NCI-H2107 treated with DMSO at 0.1 percent for 48 hours (cell line): Measurements from ENCODE around the gene SPATA24.
"Not testable (repeated sequence)": the region's sequence is repeated elsewhere in the genome, so short reads cannot be mapped to it uniquely, and the experiment has no call there.

Source experiments
- DNase-seq: peaks from one replicate; lab custom pipeline; 2025; ENCODE audit not compliant: unreplicated experiment; lab: John Stamatoyannopoulos, UW

The SPATA24 gene, protein sequence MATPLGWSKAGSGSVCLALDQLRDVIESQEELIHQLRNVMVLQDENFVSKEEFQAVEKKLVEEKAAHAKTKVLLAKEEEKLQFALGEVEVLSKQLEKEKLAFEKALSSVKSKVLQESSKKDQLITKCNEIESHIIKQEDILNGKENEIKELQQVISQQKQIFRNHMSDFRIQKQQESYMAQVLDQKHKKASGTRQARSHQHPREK

DNA sequence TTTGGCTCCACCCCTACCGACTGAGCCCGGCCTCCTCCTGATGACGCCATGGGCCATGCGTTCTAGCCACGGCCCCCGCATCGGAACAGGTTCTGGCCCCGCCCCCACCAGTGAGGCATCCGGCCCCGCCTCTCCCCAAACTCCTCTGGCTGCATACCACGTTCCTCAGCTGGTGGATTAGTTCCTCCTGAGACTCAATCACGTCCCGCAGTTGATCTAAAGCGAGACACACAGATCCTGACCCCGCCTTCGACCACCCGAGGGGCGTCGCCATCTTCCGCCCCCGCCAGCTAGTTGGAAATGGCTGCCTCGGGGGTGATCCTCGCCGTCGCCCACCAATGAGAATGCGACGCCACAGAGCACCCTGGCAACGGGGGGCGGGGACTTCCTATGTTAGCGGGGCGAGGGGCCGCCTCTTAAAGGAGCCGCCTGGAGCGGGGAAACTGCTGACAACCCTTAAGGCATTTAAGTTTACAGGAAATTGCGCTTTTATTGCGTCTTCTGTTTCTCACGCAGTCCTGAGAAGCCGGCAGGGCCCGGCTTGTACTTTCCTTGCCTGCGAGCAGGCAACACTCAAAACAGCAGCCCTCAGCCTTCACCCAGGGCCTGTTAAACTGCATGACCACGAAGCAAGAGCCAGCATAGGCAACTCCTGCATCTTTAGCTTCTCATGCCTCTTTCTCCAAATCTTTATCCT lies at the start of gene SPATA24:
TSS of gene SPATA24 (minus strand) at position 303 of the 697 bp plus-strand sequence. CDS start at position 274, 29 bp downstream.
- peak; percentile 67 for DNase-seq

DNA sequence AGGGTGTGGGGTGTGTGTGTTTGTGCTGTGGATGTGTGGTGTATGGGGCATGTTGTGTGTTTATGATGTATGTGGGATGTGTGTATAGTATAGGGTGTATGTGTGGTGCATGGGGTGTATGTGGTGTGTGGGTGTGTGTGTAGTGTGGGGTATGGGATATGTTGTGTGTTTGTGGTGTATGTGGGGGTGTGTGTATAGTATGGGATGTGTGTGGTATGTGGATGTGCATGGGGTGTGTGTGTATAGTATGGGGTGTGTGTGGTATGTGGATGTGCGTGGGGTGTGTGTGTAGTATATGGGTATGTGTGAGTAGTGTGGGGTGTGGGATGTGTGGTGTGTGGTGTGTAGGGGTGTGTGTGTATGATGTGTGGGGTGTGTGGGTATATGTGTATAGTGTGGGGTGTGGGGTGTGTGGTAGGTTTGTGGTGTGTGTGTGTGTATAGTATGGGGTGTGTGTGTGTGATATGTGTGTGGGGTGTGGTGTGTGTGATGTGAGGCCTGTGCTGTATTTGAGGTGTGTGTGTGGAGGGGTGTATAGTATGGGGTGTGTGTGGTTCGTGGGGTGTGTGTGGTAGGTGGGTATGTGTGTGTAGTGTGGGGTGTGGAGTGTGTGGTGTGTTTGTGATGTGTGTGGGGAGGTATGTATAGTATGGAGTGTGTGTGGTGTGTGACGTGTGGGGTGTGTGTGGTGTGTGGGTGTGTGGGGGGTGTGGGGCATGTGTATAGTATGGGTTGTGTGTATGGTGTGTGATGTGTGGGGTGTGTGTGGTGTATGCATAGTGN lies 48.2 kb upstream of the SPATA24 start:
- DNase-seq: no peak

DNA sequence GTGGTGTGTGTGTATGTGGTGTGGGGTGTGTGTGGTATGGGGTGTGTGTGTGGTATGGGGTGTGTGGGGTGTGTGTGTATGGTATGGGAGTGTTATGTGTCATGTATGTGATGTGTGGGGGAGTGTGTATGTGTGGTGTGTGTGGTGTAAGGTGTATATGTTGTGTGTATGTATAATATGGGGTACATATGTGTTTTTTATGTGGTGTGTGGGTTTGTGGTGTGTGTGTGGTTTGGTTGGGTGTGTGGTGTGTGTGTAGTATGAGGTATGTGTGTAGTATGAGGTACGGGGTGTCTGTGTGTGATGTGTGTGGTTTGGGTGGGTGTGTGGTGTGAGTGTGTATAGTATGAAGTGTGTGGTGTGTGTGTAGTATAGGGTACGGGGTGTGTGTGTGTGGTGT lies 47.3 kb upstream of the SPATA24 start:
- no peak for DNase-seq

DNA sequence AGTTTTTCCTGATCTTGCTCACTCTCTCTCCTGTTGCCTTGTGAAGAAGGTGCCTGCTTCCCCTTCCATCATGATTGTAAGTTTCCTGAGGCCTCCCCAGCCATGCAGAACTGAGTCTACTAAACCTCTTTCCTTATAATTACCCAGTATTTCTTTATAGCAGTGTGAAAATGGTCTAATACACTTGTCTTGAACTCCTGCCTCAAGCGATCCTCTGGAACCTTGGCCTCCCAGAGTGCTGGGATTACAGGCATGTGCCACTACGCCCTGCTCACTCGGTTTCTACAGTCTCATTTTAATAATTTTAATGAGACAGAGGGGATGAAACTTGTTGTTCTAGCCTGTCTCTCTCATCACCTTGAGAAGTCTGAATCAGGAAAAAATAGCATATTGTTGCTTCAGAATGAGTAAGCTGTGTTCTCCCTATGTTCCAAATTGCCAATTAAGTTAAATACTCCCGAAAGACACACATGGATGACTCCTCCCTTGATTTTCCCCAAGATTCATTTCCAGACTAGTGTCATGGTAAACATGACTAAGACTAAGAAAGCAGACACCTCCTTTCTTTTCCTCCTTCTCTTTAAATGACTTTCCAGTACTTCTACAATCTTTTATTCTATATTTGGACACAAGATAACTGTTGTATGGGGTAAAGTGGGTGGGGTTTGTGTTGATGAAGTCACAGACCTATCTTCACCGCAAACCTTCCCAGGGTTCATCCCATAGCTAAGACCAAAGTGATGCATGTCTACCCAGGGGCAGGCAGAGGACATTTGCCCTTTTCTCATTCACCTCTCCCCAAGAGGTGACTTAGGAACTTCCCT lies 43.3 kb upstream of the SPATA24 start:
- DNase-seq: no peak

DNA sequence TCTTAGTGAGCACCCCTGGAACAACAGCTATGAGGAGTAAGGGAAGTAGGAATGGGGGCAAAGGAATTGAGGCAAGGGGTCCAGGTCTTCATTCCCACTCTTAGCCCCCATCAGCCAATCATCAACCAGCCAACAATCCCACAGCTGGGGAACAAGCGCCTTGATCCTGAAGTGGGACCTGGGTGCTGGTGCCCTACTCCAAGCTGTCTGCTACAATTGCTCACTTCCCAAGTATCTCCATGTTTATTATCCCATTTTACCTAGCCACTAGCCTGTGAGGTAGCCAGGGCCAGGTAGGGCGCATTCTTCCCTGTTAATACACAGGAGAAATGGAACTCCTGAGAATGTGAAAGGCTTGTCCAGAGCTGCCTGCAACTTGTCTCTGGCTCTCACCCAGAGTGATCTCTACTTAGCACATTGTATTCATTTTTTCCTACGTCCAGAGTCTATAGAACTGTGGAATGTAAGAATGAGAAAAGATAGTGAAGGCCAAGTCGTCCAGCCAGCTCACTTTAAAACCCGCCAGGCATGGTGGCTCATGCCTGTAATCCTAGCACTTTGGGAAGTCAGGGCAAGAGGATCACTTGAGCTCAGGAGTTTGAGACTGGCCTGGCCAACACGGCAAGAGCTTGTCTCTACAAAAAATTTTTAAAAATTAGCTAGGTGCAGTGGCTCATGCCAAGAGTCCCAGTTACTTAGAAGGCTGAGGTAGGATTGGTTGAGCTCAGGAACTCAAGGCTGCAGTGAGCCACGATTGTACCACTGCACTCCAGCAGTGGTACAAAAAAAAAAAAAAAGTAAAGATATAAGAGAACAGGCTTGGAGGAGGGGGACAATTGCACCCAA lies 41.7 kb upstream of the SPATA24 start:
- no peak for DNase-seq

DNA sequence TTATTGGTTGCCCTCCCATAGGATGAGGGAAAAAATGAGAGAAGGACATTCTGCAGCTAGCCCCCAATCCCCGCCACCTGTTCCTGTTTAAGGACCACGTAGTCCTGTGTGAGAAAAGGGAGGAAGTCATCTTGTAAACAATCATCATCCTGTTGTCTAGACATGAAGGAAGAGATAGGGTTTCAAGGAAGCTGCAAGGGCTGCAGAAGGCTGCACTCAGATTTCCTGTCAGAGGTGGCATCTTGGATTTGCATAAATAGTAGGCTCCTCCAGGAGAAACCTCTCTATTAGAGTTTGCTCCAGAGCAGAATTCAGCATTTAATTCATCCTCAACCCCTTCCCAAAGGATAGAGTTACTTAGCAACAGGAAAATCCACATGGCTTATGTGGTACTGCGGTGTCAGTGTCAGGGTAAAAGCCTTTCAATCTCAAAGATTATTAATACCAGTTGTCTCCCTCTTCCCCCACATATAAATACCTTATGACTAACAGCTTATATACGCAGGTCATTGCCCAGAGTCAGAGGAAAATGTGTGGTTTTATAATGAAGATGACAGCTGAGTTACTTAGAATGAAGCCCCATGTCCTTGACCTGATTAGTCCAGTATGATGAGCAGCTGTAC lies 40.1 kb upstream of the SPATA24 start:
- DNase-seq: no peak

DNA sequence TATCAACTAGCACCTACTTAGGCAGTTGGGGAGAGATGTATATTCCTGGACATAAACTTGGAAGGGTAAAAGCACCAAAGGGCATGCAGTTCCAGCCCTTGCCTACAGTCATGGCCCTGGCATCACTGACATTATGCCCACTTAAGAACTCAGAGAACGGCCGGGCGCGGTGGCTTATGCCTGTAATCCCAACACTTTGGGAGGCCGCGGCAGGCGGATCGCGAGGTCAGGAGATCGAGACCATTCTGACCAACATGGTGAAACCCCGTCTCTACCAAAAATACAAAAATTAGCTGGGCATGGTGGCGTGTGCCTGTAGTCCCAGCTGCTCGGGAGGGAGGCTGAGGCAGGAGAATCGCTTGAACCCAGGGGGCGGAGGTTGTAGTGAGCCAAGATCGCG lies 36.5 kb upstream of the SPATA24 start:
- DNase-seq: not testable (repeated sequence)

DNA sequence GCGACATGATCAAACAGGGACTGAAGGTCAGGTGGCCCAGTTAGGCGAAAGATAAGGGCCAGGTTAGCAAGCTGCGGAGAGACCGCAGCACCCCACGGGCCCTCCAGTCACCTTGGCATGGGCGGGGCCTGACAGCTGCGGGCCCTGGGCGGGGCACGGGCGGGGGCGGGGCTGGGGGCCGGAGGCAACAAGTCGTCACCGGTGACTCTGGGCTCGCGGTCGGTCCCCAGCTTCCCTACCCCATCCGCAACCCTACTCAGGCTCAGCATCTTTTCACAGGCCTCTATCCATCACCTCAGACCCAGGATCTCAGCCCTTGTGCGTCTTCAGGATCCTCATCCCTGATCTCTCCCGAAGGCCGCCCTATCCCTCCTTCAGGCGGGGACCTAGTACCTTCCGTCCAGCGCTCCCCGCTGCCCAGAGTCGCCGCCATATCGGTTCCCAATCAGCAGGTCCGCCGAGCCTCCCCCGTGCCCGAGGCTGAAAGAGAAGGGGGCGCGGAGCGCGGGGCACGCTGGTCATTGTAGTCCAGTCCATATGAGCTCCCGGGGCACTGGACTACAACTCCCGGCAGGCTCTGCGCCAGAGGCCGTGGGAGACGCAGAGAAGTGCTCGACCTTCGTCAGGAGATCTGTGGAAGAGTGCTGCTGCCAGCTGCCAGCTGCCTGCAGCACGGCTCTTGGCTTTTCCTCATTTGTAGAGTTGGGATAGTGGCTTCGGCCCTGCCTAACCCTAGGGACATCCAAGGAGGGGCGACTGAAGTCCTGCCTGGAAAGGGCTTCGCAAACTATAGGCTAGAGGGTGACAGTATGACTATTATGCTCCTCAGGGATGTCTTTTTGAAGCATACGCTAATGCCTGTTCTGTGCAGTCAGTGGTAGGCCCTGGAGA lies 35.4 kb upstream of the SPATA24 start, which contains the start of gene DNAJC18:
TSS of gene DNAJC18 (minus strand) at position 513 of the 891 bp plus-strand sequence. CDS start at position 433, 80 bp downstream.
- DNase-seq: peak; percentile 83

DNA sequence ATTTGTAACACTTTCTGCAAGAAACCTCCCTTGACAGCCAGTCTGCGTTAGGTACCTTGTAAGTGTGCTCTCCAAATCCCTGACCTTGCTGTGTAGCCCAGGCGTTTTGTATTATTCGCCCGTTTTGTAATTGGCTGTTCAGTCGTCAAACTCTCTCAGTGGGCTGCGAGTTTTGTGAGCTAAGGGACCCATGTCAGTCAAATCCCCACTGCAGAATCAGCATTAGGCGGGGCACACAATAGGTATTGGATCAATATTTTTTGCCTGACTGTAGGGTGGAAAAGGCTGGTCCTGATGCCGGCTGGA lies 34.8 kb upstream of the SPATA24 start:
- no peak for DNase-seq

DNA sequence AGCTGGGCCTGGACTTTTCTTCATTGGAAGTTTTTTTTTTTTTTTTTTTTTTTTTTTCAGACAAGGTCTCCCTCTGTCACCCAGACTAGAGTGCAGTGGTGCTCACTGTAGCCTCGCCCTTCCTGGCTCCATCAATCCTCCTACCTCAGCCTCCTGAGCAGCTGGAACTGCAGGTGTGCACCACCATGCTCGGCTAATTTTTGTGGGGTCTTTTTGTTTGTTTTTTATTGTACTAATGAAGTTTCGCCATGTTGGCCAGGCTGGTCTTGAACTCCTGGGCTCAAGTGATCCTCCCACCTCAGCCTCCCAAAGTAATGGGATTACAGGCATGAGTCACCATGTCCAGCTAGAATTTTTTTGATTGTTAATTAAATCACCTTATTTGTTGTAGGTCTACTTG lies 31.8 kb upstream of the SPATA24 start:
- DNase-seq: no peak

DNA sequence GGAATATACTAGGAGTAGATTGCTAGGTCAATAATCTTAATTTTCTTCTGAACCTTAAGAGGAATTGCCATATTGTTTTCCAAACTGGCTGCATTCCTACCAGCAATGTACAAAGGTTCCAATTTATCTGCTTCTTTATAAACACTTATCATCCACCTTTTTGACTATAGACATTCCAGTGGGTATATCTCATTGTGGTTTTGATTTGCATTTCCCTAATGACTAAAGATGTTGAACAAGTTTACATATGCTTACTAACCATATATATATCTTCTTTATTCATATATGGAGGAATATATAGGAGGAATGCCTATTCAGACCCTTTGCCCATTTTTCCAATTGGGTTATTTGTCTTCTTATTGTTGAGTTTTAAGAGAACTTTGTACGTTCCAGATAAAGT lies 27.8 kb upstream of the SPATA24 start:
- DNase-seq: no peak

DNA sequence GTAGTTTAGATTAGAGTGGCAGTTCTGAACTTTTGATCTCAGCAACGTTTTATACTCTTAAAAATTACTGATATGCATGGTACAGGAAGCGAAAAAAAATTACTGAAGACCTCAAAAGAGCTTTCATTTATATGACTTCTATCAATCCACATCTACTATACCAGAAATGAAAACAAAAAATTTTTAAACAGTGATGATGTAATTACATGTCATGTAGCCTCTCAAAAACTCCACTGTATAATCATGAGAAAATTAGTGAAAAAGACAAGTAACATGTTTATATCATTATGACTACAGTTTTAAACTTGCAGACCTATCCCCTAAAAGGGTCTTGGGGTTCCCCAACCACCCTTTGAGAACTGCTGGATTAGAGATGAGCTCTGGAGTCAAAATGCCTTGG lies 26.1 kb upstream of the SPATA24 start:
- DNase-seq: no peak

DNA sequence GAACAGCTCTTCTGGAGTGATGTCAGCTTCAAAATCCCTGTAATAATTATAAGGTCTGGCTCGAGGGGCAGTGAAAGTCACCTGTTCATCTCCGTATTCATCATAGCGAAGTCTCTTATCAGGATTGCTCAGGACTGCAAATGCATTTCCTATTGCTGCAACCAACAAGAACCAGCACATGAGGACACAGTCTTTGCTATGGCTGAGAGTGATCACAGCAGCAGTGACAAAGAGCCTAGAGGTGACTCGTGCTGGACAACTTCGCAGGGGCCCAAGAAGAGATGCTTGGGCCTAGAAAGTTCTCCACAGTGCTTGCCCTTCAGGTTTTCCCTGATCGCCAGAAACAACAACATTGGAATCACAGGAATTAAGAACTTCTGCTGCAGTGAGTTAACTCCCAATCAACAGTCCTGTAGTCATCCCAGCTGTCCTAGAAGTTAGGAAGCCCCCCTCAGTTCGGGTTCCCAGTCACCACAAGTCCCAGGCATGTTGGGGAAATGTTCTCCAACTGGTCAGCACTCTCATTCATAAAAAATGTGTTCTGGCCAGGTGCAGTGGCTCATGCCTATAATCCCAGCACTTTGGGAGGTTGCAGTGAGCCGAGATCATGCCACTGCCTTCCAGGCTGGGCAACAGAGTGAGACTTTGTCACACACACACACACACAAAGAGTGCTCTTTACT lies 22.5 kb upstream of the SPATA24 start:
- no peak for DNase-seq

DNA sequence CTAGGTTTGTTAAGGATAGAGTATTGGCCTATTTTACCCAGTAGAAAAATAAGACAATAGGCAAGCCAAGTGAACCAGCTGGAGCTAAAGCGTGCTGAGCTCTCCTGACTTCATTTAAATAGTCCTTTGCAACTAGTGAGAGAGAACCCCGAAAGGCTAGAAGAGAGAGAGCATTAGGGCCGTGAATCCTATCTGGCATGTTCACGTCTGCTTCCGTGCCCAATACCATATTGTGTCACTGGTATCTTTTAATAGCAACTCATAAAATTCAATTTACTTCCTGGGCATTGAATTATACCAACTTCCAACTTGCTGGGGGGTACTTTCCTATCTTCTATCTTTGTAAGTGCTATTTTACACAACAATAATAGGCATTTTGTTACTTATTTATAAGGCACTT lies 21.6 kb upstream of the SPATA24 start:
- DNase-seq: no peak

DNA sequence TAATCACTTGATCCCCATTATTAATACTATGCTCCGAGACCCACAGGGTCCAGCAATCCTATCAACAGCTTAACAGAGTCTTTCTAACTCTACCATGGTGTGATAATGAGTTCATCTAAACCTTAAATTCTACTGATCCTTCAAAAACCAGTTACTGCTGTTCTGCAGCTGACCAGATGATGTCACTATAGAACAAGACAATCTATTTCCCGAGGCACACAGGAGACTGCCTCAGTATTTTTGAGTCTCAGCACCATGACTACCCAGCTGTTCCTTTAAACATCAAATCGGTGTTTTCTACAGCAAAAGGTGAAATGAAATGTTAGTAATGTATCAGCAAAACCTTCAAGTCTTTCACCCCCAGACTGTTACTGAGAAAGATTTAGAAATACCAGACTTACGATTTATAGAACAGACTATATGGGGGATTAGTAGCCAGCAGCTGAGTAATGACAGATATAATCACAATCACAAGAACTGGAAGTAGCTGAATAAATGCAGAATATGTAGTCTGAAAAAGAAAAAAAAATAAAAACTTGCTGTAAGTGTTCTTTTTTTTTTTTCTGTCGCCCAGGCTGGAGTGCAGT lies 18.5 kb upstream of the SPATA24 start:
- DNase-seq: peak; percentile 24

DNA sequence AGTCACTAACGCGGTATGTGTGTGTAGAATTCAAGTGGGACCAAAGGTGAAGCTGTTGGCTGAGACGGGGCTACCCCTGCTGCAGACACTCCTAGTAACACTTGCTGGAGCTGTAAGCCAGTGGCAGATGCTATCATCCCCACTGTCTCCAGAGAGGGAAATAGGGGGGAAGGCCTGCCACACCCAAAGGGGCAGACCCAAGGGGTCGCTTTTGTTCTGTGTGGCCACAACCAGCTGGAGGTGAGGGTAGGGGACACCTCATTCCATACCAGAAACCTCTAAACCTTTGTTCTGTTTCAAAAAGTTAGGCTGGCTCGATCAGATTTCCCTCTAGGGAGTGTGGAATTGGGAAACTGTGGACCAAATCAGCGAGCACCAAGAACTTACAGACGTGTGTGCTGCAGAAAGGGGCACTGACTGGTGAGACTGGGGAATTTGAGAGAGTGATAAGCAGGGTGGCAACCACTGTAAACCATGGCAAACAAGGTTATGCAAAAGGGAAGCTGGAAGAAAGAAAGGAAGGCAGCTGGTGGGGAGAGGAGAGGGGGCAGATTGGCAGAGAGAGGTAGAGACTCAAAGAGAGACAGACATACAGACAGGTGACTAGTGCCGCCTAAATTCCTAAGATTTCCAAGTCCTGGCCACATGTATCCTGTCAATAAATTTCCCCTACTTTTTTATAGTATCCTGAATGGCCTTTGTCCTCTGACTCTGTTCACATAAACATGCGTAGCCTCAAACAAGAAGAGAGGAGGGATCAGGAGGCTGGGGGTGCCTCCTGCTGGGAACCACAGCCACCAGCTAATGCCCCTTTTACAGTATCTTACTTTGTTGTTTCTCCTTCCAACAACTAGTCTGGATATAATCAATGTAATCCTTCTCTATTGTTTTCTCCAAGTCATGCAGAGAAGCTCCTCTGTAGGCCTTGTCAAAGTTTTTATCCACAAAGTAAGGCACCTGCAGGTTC lies 15.6 kb upstream of the SPATA24 start:
- DNase-seq: no peak

DNA sequence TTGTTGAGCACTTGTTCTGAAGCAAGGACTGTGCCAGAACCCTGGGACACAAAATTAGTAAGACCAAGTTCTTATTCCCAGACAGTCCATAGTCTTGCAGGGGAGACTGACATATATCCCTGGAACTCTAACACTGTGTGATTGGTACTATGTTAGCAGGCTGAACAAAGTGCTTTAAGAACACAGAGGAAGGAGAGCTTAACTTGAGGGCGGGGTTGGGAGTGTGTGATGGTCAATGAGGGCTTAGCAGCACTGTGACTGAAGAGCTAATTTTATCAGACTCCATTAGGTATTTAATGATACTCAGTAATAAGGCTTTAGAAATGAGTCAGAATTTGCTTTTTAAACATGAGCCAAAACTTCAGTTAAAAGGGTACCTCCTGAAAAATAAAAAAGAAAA lies 14.9 kb upstream of the SPATA24 start:
- no peak for DNase-seq
